ENCODE data around the gene SACM1L.

DNA sequence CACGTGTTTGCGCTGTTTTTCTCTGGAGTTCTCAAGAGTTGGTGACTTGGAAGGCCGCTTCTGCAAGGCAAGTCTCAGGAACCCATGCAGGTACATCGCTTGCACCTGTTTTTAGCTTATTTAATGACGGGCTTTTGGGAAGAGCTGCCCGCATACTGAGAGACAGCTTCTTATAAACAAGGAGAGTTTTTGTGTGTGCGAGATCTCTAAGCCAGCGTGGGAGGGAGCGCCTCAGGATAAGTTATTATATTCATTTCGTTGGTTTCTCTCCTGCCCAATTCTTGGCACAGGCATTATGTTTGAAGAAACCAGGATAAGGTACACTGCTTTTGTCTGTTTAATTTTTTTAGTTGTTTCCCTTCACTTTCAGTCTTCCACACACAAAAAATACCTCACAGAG lies 11.4 kb upstream of the SACM1L start:
- TF ChIP-seq, protein P1, sequence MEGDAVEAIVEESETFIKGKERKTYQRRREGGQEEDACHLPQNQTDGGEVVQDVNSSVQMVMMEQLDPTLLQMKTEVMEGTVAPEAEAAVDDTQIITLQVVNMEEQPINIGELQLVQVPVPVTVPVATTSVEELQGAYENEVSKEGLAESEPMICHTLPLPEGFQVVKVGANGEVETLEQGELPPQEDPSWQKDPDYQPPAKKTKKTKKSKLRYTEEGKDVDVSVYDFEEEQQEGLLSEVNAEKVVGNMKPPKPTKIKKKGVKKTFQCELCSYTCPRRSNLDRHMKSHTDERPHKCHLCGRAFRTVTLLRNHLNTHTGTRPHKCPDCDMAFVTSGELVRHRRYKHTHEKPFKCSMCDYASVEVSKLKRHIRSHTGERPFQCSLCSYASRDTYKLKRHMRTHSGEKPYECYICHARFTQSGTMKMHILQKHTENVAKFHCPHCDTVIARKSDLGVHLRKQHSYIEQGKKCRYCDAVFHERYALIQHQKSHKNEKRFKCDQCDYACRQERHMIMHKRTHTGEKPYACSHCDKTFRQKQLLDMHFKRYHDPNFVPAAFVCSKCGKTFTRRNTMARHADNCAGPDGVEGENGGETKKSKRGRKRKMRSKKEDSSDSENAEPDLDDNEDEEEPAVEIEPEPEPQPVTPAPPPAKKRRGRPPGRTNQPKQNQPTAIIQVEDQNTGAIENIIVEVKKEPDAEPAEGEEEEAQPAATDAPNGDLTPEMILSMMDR (IDR thresholded peaks at IDR 0.05), result no peak
- TF ChIP-seq POLR2A (IDR thresholded peaks at IDR 0.05), result no peak

Measured in body of pancreas (tissue), 4 donors.